ENCODE measurements around the gene NXNL2.

The NXNL2 gene

DNA sequence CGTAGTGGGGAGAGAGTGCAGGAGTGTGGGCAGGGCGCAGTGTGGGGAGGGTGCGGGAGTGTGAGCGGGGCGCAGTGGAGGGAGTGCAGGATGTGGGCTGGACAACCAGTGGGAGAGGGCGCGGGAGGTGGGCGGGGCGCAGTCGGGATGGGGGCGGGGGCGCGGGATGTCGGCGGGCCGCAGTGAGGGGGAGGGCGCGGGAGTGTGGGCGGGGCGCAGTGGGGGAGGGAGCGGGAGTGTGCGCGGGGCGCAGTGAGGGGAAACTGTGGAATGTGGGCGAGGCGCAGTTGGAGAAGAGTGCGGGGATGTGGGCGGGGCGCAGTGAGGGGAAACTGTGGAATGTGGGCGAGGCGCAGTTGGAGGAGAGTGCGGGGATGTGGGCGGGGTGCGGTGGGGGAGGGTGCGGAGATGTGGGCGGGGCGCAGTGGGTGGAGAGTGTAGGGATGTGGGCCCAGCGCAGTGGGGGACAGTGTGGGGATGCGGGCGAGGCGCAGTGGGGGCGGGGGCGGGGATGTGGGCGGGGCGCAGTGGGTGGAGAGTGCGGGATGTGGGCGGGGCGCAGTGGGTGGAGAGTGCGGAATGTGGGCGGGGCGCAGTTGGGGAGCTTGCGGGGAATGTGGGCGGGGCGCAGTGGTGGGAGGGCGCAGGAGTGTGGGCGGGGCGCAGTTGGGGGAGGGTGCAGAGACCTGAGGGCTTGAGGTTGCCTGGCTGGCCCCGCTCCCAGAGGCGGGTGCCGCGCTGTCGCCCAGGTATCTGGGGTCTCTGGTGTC is at the start of gene NXNL2:
Gene NXNL2 (plus strand): TSS at position 723 of the 770 bp plus-strand sequence. CDS start 257 bp downstream, outside the sequence.
- no peak for DNase-seq

- no peak for DNase-seq
Measured at GRCh38 chr9:88488166-88488565, 46.8 kb upstream of the NXNL2 start.

GRCh38 chr9:88494983-88495721 is 39.8 kb upstream of the NXNL2 start:
- no peak for DNase-seq

GRCh38 chr9:88497224-88497623 is 37.8 kb upstream of the NXNL2 start:
- DNase-seq, result no peak

- DNase-seq, result no peak
Measured at GRCh38 chr9:88498880-88499279, 36.1 kb upstream of the NXNL2 start.

DNA sequence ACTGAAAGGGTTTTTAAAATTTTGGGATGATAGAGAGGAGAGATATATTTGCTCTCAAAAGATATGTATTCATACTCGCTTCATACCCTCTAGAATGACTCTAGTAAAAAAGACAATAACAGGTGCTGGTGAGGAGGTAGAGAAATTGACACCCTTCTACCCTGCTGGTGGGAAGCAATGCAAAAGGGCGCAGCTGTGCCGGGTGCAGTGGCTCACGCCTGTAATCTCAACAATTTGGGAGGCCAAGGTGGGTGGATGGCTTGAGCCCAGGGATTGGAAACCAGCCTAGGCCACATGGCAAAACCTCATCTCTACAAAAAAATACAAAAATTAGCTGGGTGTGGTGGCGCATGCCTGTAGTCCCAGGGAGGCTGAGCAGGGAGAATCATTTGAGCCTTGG is 33.9 kb upstream of the NXNL2 start:
- no peak for DNase-seq

- DNase-seq, result no peak
Measured at GRCh38 chr9:88502552-88503034, 32.4 kb upstream of the NXNL2 start.

- no peak for DNase-seq
Measured at GRCh38 chr9:88503081-88503844, 31.7 kb upstream of the NXNL2 start.

DNA sequence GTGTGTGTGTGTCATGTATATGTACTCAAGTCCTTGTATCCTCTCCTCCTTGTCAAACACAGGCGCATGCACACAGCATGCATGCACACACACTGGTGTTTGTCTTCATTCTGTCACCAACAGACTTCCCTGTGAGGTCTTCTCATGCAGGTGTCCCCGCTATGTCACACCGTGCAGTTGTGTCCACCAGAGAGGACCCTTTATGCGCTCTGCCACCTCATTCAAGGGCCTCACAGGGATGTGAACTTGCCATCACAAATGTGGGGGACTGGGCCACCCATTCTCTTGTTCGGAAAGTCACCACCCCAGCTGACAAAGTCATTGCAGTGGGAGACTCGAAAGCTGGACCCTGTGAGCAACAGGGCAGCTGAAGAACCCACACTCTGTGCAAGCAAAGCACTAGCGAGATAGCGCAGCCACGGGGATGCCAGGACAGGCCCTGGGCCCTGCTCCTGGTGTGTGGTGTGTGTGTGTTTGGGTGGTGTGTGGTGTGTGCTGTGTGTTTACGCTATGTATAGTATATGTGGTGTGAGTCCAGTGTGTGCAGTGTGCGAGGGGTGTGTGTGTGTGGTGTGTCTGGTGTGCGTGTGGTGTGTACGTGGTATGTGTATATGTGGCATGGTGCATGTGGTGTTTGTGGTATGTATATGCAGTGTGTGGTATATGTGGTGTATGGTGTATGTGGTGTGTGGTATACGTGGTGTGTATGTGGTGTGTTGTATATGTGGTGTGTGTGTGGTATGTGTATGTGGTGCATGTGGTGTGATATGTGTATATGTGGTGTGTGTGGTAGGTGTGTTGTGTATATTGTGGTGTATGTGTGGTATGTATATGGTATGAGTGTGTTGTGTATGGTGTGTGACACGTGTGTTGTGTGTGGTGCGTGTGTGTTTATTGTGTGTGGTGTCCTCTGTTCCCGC is 30.9 kb upstream of the NXNL2 start:
- DNase-seq, result no peak

- no peak for DNase-seq
Measured at GRCh38 chr9:88508326-88508725, 26.7 kb upstream of the NXNL2 start.

DNA sequence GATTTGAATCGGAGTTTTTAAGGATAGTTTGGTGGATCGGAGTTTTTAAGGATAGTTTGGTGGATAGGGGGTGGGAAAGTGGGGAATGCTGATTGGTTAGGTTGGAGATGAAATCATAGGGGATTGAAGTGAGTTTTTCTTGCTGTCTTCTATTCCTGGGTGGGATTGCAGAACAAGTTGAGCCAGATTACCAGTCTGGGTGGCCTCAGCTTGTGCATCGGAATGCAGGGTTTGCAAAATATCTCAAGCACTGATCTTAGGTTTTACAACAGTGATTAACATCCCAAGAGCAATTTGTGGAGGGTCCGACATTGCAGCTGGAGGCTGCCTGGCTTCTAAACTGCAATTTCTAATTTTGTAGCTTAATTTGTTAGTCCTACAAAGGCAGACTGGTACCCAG is 23.1 kb upstream of the NXNL2 start:
- DNase-seq, result no peak

GRCh38 chr9:88514247-88514646 is 20.7 kb upstream of the NXNL2 start:
- DNase-seq, result no peak

GRCh38 chr9:88521308-88521707 is 13.7 kb upstream of the NXNL2 start:
- no peak for DNase-seq

GRCh38 chr9:88522360-88522759 is 12.6 kb upstream of the NXNL2 start:
- no peak for DNase-seq

DNA sequence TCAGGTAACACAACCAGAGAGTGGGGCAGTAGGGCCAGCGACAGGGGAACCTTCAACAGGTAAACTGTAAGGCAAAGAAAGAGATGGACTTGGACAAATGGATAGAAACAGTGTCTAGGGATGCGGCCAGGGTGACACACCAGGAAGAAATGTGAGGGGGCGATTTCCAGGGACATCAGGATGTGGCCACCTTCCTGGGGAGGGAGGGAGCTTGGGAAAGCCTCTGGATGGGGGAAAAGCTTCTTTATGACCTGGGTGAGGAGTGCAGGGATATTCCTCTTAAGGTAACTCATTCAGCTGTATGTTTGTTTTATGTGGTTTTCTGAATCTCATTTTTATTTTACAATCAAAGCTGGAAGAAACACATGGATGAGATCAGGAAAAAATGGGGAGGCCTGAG is 11.9 kb upstream of the NXNL2 start:
- no peak for DNase-seq

- no peak for DNase-seq
Measured at GRCh38 chr9:88524911-88525310, 10.1 kb upstream of the NXNL2 start.

GRCh38 chr9:88527618-88528017 is 7.4 kb upstream of the NXNL2 start:
- no peak for DNase-seq

DNA sequence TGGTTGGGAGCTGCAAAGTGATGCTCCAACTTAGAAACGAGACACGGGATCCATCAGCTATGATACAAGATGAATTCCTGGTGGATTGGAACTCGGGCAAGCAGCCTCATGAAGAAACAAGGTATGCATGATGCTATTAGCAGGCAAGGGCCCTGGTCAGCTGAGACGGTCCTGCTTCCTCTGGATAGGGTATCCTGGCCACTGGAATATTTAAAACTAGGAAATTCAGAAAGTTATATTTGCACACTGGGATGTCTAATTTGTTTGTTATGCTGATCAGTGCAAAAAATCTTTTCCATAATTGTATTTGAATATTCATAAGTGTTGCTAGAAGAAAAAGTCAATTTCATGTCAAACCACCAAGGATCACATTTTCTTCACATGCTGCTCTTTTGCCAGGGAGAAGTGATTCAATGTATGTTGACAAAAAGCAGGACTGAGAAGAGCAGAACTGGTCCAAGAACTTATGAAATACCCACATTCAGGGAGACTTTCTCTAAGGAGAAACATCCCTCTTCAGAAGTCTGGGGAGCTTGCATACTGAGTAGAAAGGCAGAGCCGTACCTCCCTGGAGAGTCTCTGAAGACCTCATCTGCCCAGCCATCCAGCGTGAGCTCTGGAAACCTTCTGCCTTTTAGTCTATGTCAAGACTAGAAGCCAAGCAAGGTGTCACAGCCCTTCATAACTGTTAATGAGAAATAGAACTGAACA is 6.7 kb upstream of the NXNL2 start:
- no peak for DNase-seq

- no peak for DNase-seq
Measured at GRCh38 chr9:88529496-88529895, 5.5 kb upstream of the NXNL2 start.

DNA sequence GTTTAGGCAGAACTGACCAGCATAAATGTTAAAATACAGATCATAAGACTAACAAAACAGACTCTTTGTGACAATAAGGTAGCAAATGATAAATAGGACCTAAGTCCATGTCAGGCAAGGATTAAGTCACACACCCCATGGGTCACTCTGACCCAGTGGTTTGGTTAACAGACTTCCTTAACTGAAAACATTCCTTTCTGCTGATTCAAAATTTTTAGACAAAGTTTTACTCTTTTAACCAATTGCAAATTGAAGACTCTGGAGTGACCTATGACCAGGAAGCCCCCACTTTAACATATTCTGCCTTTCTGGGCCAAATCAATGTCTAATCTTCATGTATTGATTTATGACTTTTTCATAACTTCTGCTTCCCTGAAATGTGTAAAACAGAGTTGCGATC is 4.9 kb upstream of the NXNL2 start:
- no peak for DNase-seq

GRCh38 chr9:88531920-88532698 is 2.9 kb upstream of the NXNL2 start:
- DNase-seq, result no peak

Measured in NCI-H1694 (cell line).